ENCODE results near the gene SH2D5. TPM values are rescaled to one million over a fixed set of nuclear protein-coding genes. Genes with fewer than 3 reads are reported as not detected.

SH2D5 gene
- total RNA-seq, 2 donors from 2014 or later: 2.2 TPM; not detected in 1

DNA sequence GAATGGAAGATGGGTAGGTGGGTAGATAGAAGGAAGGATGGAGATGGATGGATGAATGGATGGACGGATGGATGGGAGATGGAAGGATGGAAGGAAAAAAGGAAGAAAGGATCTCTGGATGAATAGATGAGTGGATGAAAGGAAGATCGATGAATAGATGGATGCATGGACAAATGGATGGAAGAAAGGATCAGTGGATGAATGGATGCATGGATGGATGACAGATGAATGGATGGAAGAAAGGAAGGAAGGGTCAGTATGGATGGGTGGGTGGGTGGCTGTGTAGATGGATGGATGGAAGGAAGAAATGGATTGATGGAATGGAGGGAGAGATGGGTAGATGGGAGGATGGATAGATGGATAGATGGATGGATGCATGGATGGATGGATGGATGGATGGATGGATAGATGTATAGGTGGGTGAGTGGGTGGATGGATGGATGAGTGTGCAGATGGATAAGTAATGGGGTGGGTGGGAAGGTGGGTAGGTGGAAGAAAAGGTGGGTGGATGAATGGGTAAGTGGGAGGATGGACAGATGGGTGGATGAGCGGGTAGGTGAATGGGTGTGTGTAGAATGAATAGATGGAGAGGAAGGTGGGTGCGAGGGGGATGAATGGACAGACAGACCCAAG is 29.3 kb downstream of the SH2D5 start:
- no peaks in the 10 kb centered on the region for H3K27me3 ChIP-seq (replicated peaks; ENCODE audit: insufficient read depth)
- H3K4me1 ChIP-seq (replicated peaks): no peaks in the 10 kb centered on the region
- DNase-seq (ENCODE audit: low spot score): no peak
- H3K27ac ChIP-seq: no peak overlapping the region
- intact Hi-C loops (cut with DNase I): no loop called here
- no peaks in the 10 kb centered on the region for H3K9me3 ChIP-seq
- H3K4me3 ChIP-seq: no peak overlapping the region
- H3K36me3 ChIP-seq: no peaks in the 10 kb centered on the region
- TF ChIP-seq POLR2AphosphoS5 (IDR thresholded peaks at IDR 0.05) (no peak), POLR2A (IDR thresholded peaks at IDR 0.05) (no peak)
- TF ChIP-seq, protein P1, sequence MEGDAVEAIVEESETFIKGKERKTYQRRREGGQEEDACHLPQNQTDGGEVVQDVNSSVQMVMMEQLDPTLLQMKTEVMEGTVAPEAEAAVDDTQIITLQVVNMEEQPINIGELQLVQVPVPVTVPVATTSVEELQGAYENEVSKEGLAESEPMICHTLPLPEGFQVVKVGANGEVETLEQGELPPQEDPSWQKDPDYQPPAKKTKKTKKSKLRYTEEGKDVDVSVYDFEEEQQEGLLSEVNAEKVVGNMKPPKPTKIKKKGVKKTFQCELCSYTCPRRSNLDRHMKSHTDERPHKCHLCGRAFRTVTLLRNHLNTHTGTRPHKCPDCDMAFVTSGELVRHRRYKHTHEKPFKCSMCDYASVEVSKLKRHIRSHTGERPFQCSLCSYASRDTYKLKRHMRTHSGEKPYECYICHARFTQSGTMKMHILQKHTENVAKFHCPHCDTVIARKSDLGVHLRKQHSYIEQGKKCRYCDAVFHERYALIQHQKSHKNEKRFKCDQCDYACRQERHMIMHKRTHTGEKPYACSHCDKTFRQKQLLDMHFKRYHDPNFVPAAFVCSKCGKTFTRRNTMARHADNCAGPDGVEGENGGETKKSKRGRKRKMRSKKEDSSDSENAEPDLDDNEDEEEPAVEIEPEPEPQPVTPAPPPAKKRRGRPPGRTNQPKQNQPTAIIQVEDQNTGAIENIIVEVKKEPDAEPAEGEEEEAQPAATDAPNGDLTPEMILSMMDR (IDR thresholded peaks at IDR 0.05): no peak
- WGBS: 84% methylated on average over 4 of the region's 4 CpGs

DNA sequence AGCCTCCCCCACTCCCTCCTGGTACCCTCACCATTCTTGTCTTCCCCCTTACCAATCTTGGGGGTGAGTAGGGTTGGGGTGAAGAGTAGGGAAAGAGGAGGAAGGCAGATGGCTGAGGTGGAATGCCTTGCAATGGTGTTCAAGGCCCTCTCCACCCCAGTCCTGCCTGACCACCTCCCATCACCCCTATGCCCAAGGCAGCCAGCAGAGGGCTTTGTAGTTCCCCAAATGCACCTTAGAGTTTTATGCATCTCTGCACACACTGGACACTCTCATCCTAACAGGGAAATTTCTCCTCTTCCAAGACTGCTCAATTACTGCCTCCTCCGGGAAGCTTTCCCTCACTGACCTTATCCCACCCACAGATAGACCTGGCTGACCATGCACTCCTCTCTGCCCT is 30.1 kb downstream of the SH2D5 start:
- 81% methylated on average over 1 of the region's 1 CpG for WGBS
- H3K27ac ChIP-seq: no peak overlapping the region
- DNase-seq (ENCODE audit: low spot score): no peak
- H3K36me3 ChIP-seq: no peaks in the 10 kb centered on the region
- TF ChIP-seq POLR2A (IDR thresholded peaks at IDR 0.05) (no peak), POLR2AphosphoS5 (IDR thresholded peaks at IDR 0.05) (no peak)
- TF ChIP-seq, protein P1 (IDR thresholded peaks at IDR 0.05): no peak
- H3K4me1 ChIP-seq (replicated peaks): no peaks in the 10 kb centered on the region
- H3K27me3 ChIP-seq (replicated peaks; ENCODE audit: insufficient read depth): no peaks in the 10 kb centered on the region
- intact Hi-C loops (cut with DNase I): no loop called here
- no peaks in the 10 kb centered on the region for H3K9me3 ChIP-seq
- no peak overlapping the region for H3K4me3 ChIP-seq

DNA sequence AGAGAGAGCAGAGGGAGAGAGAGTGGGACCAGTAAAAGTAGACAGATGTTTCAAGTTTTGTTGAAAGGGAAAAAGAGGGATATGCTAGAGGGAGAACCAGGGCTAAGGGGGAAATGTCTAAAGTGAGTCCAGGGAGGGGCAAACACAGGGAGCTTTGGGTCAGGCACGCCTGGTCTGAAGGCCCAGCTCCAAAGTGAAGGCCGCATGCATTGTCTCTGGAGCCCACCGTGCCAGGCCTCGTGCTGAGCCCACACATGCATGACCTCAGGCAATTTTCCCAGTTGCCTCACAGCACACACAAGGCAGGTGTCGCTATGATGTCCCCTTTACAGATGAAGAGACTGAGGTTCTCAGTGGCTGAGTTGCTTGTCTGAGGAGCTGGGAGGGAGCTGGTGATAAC is 30.7 kb downstream of the SH2D5 start:
- Histone ChIP-seq H3K9me3 (no peaks in the 10 kb centered on the region), H3K27me3 (replicated peaks; ENCODE audit: insufficient read depth) (no peaks in the 10 kb centered on the region), H3K4me1 (replicated peaks) (no peaks in the 10 kb centered on the region), H3K36me3 (no peaks in the 10 kb centered on the region), H3K27ac (no peak overlapping the region), H3K4me3 (no peak overlapping the region)
- WGBS: 91% methylated on average over 5 of the region's 5 CpGs
- no peak for DNase-seq (ENCODE audit: low spot score)
- TF ChIP-seq POLR2A (IDR thresholded peaks at IDR 0.05) (no peak), POLR2AphosphoS5 (IDR thresholded peaks at IDR 0.05) (no peak)
- TF ChIP-seq, protein P1 (IDR thresholded peaks at IDR 0.05): no peak
- intact Hi-C loops (cut with DNase I): no loop called here

DNA sequence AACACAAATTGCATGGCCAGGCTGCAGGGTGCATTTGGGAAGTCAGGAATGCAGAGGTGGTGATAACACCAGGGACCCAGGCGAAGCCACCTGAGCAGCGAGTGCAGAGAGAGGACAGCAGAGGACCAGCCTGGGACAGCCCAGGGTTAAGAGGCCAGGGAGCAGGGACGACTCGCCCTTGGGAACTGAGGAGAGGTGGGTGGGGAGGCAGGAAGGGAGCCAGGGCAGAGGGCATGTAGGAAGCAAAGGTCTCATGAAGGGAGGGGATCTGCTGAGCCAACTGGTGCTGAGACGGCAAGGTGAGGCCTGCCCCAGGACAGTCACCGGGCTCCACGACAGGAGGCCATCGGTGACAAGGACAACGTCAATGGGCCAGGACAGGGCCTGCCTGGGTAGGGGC is 31.1 kb downstream of the SH2D5 start:
- TF ChIP-seq POLR2AphosphoS5 (IDR thresholded peaks at IDR 0.05) (no peak), POLR2A (IDR thresholded peaks at IDR 0.05) (no peak)
- TF ChIP-seq, protein P1 (IDR thresholded peaks at IDR 0.05): no peak
- Histone ChIP-seq H3K27me3 (replicated peaks; ENCODE audit: insufficient read depth) (no peaks in the 10 kb centered on the region), H3K4me3 (no peak overlapping the region), H3K4me1 (replicated peaks) (no peaks in the 10 kb centered on the region), H3K9me3 (no peaks in the 10 kb centered on the region), H3K36me3 (no peaks in the 10 kb centered on the region), H3K27ac (no peak overlapping the region)
- no peak for DNase-seq (ENCODE audit: low spot score)
- 90% methylated on average over 9 of the region's 9 CpGs for WGBS
- intact Hi-C loops (cut with DNase I): no loop called here

DNA sequence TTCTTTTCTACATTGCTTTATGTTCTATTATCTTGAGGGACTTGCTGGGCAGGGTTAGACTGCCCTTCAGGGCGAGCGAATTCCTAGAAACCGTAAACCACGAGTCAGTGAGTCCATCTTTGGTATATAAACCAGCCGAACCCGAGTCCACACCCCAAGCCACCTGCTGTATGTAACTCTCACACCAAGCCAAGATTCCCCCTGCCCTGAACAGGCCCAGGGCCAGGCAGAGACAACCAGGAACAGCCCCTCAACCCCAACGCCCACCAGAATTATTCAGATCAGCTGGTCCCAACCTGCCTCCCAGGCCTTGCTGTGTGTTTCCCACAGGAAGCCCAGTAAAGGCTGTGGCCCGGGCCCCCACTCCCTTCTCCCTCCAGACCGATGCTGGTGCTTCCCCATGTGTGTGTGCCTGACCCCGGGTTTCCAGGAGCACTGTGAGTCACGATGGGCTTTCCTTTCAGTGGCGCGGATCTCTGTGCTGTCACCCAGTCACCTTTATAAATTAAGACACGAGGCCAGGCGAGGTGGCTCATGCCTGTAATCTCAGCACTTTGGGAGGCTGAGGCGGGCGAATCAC is 31.8 kb downstream of the SH2D5 start:
- no peaks in the 10 kb centered on the region for H3K9me3 ChIP-seq
- no peaks in the 10 kb centered on the region for H3K36me3 ChIP-seq
- H3K4me3 ChIP-seq: no peak overlapping the region
- H3K4me1 ChIP-seq (replicated peaks): no peaks in the 10 kb centered on the region
- 85% methylated on average over 17 of the region's 17 CpGs for WGBS
- H3K27ac ChIP-seq: no peak overlapping the region
- H3K27me3 ChIP-seq (replicated peaks; ENCODE audit: insufficient read depth): no peaks in the 10 kb centered on the region
- DNase-seq (ENCODE audit: low spot score): no peak
- TF ChIP-seq, protein P1 (IDR thresholded peaks at IDR 0.05): no peak
- no peak for TF ChIP-seq POLR2A (IDR thresholded peaks at IDR 0.05)
- no peak for TF ChIP-seq POLR2AphosphoS5 (IDR thresholded peaks at IDR 0.05)
- intact Hi-C loops (cut with DNase I): no loop called here

All from prostate gland (tissue), 2 donors.